HG02852 (cell line): ENCODE results near the gene ACTG1.

Experiments
- ATAC-seq: cut with Tn5 transposase; IDR thresholded peaks from one replicate; pipeline ENCODE4 v1.9.1; 2021; ENCODE audit warnings: mild to moderate bottlenecking, moderate library complexity; ENCODE audit not compliant: unreplicated experiment

Gene ACTG1

DNA sequence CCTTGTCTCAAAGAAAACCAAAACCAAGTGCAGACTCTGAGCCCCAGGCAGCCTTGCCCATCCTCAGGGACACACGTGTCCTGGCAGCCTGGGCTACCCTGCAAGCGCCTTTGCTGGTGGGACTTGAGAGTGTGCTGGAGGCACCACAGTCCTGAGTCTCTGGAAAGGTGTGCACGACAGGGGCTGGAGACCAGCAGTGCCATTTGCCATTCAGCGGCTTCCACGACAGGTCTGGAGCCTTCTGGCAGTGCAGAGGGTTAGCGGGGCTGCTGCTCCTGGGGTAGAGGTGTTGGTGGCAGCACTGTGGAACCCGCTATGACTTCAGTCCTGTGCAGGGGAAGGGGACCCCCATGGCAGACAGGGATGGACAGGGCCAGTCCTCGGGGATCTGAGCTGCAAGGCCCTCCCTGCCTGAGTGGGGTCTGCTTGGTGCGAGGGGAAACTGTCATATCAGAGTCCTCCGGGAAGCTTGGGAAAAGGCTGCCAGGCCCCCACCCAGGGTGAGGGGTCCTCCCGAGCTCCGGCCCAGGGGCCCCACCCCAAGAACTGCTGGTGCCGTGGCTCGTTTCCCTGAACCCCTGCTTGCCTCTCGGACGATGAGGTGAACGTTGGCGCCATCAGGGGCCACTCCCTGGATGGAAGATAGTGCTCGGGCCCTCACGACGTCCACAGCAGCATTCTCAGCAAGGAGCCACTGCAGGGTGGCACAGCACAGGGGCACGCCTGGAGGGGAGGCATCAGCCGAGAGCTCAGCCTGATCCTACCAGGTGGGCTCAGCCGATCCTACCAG is 32.8 kb upstream of the ACTG1 start:
- ATAC-seq: no peak

DNA sequence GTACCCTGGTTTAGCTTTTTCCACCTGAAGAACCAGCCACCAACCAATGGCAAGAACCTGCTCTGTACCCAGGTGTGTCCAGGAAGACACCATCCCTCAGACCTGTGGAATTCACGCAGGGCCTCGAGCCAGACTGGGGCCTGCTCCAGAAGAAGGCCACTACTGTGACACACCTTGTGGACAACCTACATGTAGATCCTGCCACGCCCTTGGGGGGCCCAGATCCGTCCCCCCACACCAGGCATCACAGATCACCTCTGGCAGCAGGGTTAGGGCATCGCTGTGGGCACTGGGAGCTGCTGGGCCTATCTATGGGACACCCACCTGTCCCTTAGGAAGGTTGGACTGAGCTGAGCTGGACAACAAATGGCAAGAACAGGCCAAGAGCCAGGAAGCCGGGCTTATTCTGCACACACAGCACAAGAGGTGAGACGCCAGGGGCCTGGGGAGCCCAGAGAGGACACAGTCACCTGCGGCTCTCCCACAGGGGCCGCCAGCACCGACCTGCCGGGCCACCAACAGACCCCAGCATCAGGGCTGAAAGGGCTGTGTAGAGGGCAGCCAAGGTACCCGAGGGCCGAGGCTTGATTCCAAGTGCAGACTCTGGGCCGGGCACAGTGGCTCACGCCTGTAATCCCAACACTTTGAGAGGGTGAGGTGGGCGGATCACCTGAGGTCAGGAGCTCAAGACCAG is 31.8 kb upstream of the ACTG1 start:
- ATAC-seq: no peak

DNA sequence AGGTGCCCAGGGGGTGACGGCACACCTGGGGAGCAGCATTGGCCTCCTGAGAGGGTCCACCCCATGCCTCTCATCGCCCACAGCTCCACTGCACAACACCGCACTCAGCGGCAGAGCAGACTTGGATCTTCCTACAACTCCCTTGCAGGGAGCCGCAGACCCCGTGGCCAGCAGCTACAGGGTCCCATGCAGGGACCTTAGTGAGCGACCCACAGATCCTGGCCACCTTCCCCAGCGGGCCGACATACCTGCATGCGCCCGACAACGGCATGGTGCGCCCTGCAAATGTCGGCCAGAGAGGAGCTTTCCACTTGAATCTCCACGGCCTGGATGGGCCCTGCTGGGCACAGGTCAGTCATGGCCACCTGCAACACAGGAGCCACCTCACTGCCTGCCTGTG is 31.2 kb upstream of the ACTG1 start:
- ATAC-seq: no peak

DNA sequence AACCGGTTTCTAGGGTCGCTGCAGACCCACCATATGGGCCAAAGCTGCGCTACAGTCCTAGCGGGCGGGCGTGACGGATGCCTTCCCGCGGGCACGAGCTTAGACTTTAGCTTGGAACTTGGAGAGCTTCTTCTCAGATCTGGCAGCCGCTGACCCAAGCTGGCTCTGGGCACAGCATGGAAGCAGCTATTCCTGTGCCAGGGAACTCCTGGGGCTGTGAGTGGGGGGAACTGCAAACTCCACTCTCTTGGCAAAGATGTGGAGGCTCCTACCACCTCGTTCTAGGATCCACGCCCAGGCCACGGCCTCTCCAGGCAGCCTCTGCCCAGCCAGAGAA is 30.7 kb upstream of the ACTG1 start:
- no peak for ATAC-seq

DNA sequence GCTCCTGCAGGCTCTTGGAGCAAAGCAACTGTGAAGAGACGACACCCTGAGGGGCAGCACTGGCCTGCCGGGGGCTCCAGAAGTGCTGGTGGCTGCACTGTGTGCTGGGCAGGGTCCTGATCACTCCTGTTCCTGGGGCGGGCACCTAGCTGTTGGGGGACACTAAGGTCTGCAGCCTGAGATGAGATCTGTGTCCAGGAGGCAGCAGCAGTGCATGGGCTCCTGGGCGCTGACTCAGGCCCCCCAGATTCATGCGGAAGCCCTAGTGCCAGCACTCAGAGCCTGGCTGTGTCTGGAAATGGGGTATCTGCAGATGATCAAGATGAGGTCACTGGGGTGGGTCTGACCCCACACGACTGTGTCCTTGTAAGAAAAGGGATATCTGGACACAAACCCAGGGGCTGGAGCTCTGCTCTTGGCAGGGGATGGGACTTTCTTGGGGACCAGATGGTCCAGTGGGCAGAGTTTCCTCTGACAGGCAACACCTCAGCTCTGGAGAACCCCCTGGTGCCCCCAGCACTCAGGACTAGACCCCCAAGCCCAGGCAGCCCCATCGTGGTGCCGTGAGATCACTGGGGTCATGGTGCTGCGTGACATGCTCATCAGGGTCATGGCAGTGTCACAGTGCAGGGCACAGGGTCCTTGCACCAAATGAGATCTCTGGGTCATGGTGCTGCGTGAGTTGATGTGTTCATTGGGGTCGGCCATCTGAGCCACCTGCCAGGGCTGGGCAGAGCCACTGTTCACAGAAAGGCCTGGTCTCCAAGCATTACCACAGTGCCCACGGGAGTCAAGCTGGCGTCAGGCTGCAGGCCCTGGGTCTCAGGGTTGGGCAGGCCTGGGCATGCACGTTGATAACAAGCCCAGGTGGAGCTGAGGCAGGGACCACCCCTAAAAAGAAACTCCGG is 30.1 kb upstream of the ACTG1 start:
- ATAC-seq: no peak

DNA sequence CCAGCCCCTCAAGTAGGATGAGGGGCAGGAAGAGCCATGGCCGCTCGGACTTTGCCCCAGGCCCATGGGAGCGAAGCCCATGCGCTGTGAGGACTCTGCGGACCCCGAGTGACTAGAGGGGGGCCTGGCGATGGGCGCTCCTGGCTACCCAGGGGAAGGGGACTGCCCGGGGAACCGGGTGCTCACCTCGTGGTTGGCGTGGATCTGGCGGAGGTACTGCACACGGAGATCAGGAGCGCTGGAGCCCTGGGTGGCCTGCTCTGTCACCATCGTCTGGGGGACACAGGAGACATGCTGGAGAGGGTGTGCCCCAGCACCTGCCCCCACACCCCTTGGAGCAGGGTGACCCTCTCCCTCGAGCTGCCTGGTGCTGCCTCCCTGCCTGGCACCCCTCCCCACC is 28.5 kb upstream of the ACTG1 start:
- ATAC-seq: no peak

DNA sequence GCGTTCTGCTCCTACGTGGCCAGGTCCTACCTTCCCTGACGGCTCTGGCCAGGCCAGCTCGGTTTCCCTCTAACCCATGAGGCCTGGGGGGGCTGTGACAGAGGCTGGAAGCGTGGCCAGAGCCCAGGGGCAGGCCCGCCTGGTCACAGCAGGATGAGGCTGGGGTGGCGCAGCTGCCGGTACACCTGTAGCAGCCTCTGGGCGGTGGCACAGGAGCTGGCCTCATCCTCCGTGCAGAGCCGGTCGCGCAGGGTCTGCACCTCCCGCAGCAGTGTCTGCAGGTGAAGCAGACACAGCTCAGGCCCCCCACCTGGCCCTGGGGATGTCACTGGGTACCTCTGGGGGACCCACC is 28.1 kb upstream of the ACTG1 start:
- ATAC-seq: no peak

DNA sequence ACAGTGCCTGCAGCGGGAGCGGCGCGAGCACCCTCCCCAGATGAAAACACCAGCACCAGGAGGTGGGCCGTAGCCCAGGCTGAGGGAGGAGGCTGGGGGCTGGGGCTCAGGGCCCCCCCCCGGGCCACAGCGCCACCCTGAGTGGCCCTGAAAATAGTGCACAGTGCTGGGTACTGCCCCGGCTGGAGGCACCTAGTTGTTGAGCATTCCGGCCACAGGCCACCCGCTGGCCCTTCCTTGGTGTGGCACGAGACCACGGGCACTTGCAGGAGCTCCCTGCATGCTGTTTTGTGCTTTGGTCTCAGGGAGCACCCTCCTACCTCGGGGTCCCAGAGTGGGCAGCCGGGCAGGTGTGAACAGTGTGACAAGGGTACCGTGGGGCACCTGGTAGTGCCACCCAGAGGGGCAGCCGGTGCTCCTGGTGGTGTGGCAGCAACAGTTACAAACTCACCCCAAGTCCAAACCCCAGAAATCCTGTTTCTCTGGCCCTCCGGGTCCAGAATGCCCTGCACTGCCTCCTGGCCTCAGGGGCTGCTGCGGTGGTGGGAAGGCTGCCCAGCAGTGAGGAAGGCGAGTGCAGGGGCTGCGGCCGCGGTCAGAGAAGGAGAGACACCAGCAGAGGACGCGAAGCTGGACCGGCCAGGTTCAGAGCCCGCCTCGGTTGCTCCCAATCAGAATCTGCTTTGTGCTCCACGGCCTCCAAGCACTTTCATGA is 27.5 kb upstream of the ACTG1 start:
- no peak for ATAC-seq

DNA sequence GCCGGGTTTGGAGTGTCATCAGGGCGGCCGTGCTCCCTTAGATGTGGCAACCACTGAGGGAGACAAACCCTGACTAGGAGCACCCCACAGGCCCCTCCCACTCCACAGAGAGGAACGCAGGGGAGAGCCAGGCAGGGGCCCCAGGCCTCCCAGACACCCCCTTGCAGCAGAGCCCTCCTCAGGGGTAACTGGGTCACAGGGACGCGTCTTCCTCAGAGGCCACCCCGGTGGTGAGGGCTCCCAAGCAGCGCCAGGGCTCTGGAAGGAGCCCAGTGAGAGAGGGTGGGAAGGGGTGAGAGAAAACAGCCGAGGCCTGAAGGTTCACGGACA is 26.9 kb upstream of the ACTG1 start:
- no peak for ATAC-seq

DNA sequence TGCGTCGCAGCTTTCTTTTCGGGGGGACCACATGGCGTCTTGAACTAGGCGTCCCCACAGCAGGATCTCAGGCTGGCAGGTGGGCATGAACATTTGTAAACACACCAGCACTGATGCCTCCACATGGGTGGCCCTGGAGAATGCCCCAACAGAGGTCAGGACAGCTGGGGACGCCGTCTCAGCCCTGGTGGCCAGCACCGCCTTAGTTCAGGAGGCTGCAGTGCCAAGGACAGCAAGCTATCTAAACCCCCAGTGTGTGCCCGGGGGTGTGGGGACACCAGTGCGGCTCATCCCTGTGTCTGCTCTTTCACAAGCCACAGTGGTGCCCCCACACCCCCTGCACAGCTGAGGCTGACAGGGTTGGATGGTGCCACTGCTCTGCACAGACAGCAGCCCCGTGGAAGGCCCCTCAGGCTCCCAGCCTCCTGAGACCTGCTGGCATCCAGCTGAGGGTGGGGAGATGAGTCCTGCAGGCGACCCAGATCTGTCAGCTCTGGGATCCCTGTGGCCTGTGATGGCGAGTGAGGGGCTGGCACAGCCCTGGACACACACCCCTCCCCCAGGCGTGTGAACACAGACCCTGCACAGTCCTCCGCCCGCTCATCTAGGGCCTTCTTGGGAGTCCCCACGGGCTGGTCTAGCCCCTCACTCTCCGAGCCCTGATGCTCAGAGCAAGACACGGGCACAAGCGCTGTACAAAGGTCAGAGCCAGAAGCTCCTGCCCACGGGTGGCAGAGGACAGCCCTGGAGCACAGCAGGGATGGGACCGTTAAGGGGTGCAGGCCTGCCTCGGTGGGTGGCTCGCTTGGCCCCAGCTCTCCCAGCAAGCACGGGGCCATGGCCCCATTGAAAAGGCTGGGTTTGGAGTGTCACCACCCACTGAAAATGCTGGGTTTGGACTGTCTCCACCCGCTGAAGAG is 26.3 kb upstream of the ACTG1 start:
- no peak for ATAC-seq

DNA sequence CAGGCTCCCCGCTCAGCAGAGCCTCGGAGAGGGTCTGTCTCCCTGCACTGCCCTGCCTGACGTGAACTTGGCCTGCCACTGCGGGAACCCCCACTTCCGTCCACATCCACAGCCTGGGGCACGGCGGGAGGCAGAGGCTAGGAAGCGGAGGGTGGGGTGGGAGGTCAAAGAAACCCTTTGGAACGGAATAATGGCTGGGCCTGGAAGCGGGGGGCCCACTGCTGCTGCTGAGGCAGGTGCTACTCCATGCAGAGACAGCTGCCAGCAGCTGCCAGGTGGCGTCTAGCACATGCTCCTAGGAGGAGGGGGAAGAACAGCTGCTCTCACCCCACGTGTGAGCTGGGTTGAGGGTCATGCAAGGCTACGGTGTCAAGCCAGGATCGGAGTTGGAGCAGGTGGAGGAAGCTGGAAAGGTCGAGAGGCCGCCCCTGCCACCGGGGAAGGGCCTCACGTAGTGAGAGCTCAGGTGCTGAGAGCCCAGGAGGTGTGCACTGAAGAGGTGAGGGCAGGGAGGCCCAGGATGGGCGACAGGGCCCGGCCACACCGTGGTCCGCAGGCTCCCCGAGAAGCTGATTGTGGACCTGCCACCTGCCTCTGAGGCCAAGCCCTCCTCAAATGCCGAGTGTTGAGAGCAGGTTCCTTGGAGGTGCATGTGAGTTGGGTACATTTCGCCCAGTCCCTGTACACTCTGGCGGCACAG is 25.4 kb upstream of the ACTG1 start:
- no peak for ATAC-seq

DNA sequence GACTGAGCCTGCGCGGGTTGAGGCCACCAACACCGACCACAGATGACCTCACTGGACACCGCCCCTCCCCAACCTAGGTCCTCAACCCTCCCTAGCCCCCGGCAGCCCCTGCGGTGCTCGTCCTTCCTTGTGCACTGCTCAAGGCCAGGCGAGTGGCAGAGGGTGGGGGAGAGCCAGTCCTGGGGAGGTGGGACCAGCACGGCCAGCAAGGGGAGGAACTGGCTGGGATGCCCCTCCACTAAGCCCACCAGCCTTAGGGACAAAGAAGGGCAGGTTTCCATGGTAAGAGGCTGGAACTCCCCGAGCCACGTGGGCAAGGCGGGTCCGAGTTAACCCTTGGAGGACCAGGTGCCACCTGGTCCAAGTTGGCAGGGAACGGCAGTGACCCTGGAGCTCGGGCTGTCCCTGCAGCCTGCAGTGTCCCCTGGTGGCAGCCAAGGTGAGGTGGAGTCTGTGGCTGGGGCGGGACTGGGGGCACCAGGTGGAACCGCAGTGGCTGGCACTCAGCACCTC is 24.8 kb upstream of the ACTG1 start:
- ATAC-seq: no peak

DNA sequence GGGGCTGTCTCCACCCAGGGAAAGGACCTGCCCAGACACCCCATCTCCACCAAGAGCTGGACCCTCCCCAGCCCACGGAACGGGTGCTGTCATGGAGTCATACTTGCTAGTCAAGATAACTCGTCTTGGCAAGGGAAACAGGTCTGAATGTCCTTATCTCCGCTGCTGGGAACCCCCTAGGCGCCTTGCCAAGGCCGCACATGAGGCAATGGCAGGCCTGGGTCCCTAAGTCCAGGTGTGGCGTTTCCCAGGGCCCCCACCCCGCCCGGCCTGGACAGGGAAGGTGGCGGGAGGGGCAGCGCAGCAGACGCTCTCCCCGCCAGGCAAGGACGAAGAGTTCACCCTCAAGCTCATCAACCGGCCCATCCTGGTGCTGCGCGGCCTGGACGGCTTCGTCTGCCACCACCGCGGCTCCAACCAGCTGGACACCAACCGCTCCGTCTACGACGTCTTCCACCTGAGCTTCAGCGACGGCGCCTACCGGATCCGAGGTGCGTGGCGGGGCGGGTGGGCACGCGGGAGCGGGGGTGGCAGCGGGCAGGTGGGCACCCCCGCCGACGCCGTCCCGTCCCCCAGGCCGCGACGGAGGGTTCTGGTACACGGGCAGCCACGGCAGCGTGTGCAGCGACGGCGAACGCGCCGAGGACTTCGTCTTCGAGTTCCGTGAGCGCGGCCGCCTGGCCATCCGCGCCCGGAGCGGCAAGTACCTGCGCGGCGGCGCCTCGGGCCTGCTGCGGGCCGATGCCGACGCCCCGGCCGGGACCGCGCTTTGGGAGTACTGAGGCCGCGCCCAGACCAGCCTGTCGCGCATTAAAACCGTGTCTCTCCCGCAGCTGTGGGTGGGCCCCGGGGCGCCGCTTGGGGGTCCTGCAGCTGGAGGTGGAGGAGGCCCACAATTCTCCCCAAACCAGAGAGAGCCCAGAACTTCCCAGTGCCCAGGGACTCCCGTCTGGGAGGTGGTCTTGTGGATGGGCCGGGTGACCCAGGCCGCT is 24.0 kb upstream of the ACTG1 start:
- no peak for ATAC-seq

DNA sequence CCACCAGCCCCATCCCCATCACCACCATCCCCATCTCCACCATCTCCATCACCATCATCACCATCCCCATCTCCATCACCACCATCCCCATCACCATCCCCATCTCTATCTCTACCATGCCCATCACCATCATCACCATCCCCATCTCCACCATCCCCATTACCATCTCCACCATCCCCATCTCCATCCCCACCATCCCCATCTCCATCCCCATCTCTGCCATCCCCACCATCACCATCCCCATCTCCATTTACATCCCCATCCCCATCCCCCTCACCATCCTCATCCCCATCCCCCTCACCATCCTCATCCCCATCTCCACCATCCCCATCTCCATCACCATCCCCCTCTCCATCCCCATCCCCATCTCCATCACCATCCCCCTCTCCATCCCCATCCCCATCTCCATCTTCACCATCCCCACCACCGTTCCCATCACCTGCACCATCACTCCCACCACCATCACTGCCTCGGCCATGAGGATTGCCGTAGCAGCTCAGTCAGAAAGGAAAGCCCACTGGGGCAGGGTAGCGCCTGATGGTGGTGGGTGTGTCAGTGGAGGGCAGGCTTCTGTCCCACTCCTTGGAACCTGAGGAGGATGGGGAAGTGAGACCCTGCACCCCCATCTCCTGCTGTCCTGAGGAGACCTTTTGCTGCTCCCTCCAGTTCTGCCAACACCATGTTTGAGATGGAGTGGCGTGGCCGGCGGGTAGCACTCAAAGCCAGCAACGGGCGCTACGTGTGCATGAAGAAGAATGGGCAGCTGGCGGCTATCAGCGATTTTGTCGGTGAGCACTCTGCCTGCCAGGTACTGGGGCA is 23.1 kb upstream of the ACTG1 start:
- ATAC-seq: no peak

DNA sequence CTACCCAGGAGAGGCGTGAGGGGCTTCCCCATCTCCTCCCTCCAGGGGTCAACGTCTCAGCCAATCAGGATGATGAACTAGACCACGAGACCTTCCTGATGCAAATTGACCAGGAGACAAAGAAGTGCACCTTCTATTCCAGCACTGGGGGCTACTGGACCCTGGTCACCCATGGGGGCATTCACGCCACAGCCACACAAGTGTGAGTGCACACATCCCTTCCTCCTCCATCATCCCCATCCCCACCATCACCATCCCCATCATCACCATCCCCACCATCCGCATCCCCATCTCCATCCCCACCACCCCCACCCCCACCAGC is 22.4 kb upstream of the ACTG1 start:
- no peak for ATAC-seq

DNA sequence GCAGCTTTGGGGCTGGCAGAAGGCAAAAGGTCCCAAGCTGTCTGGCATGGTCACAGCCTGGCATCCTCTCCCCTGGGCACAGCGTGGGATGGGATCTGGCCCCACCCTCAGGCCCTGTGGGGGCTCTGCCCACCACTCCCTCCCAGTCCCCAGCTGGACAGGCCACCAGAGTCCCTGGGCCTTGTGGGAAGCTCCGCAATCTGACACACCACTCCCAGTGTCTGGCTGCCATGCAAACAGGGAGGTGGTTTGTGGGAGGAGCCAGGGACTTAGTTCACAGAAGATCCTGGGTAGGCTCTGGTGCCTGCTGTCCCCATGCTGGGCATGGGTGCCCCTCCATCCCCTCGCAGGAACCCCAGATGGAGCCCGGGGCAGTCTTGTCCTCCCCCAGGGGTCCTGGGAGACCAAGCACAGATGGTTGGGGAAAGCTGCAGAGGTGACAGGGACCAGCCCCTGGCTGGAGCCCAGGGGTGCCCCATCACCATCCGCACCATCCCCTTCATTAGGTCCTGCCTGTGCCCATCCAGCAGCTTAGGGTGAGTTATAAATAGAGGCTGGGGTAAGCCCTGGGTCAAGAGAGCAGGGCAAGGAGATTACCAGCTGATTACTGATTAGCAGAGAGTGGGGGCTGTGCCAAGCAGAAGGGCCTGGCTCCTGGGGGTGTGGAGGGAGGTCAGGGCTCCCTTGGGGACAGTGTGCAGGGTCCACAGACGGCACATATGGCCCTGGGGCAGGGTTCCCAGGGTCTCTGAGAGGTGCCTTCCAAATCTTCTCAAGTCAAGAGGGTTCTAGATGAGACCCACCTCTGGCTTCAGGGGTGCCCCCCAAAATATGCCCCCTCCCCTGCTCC is 21.8 kb upstream of the ACTG1 start:
- ATAC-seq: no peak
